GM15510 (cell line): Measurements from ENCODE around the gene DCAF16.

ENCODE experiments used
- POLR2A ChIP-seq: IDR thresholded peaks from 3 replicates; pipeline ENCODE4 v1.6.1; 2011; ENCODE audit warnings: borderline replicate concordance; ENCODE audit not compliant: insufficient read length; ENCODE audit errors: extremely low read depth

DCAF16 gene

DNA sequence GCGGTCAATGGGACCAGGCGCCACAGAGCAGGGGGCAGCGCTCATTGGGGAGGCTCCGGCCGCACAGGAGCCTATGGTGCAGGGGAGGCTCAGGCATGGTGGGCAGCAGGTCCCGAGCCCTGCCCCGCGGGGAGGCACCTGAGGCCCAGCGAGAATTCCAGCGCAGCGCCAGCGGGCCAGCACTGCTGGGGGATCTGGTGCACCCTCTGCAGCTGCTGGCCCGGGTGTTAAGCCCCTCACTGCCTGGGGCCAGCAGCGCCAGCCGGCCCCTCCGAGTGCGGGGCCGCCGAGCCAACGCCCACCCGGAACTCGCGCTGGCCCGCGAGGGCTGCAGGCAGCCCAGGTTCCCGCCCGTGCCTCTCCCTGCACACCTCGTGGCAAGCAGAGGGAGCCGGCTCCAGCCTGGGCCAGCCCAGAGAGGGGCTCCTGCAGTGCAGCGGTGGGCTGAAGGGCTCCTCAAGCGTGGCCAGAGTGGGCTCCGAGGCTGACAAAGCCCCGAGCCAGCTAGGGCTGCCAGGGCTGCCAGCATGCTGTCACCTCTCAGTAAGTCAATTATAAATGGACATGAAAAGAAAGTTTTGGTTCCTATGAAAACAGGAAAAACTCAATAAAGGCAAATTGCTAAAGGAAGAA lies 43.6 kb downstream of the DCAF16 start:
- no peak for TF ChIP-seq POLR2A

DNA sequence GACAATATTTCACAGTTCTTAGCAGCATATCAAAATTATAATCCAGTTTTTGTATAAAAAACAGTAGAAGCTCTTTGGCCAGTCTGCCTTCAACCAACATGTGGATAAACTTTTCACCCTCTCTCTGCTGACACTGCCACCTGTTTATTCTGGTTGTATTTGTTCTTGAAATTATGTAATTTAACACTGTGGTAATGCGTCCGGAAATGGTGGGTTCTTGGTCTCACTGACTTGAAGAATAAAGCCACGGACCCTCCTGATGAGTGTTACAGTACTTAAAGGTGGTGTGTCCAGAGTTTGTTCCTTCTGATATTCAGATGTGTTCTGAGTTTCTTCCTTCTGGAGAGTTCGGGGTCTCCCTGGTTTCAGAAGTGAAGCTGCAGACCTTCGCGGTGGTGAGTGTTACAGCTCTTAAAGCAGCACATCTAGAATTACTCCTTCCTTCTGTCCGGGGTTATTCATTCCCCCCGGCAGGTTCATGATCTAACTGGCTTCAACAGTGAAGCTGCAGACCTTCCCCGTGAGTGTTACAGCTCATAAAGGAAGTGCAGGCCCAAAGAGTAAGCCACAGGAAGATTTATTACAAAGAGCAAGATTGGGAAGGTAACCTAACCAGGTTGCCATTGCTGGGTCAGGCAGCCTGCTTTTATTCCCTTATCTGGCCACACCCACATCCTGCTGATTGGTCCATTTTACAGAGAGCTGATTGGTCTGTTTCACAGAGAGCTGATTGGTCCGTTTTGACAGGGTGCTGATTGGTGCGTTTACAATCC lies 44.9 kb downstream of the DCAF16 start:
- no peak for TF ChIP-seq POLR2A

DNA sequence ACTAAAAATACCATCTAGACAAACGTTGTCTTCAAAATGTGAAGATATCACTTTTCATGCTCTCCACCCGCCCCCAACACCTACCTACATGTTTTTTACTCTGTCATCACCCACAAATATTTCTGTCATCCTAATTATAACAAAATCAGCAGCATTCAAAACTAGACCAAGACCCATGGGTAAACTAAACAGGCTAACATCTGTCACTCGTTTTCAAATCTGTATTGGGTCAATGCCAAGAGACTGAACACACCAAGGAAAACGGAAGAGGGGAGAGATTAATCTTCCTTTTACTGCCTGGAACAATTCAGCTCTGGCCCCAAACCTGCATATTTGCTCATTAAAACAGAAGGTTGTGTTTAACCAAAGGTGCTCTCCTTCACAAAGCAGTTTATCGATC lies 46.6 kb downstream of the DCAF16 start:
- no peak for TF ChIP-seq POLR2A

DNA sequence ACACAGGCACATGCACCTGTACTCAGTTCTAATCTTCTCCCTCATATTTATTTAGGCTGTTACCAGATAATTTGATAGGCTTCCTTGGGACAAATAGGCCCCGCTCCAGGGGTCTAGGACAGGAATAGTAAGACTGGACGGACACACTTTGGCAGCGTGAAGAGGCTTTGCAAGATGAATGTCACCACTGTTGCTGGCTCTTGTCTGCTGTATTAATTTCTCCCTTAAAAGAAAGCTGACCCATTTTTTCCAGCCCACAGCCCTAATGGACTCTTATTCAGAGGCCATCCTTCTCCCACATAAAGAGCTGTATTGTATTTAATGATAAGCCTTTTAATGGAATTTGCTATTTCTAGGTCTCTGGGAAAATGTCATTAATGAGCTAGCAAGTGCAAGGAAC lies 47.1 kb downstream of the DCAF16 start:
- no peak for TF ChIP-seq POLR2A

DNA sequence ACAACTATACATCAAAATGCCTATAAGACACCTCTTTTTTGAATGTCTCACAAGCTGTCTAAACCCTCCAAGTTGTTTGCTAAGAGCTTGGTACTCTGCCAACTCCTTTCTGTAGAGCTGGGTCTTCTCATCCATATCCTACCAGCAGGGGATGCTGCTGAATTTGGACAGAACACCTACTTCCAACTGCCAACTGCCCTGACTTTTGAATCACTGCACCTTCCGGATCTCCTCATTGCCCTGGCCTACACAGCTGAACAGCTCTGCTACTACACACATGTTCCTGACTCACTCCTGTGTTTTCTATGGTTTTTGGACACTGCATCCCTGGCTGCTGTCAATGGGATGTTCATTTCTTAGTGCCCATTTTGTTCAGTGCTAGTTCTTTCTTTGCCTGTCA lies 47.8 kb downstream of the DCAF16 start:
- no peak for TF ChIP-seq POLR2A

DNA sequence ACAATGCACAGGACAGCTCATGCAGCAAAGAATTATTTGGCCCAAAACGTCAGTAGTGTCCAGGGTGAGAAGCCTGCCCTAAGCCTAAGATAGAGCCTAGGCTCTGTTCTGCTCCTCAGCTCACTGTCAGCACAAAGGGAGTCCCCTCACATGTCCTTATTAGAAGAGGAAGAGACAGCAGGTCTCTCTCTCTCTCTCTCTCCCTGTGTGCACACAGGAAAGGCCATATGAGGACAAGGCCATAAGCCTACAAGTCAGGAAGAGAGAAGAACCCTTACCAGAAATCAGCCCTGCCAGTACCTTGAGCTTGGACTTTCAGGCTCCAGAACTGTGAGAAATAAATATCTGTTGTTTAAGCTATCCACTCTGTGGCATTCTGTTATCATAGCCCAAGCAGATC lies 49.5 kb downstream of the DCAF16 start:
- TF ChIP-seq POLR2A, result no peak

DNA sequence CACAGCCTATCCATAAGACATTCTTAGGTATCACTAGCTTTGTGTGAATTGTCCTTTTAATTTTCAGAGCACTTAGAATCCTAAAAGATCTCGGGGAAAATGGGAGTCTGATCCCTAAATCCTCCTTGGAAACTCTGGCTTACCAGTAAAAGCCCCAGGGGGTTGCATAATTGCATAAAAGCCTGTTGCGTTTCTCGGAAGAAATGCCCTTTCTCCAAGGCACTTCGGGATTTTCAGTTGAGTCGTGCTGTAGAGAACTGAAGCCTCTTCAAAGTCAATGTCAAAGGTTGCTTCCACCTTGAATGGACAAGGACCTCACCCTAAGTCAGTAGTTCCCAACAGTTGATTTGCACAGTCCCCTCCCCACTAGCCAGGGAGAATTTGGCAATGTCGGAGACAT lies 49.9 kb downstream of the DCAF16 start:
- no peak for TF ChIP-seq POLR2A

DNA sequence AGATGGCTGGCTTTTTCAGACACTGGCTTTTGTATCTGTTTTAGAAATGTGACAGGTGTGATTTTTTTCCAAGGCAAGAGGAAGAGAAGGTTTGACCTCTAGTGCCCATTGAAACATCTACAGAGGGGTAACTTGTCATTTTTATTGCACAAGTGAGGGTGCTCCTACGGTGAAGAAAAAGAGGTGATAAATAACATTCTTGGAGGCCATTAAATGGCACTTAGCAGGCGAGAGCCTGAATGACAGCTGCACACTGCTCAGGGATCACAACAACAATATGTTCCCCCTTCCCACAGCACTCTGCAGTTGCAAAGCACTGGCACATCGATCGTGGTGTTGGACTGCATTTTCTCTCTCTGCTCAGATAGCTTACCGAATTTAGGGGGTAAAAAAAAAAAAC lies 52.1 kb downstream of the DCAF16 start:
- no peak for TF ChIP-seq POLR2A

DNA sequence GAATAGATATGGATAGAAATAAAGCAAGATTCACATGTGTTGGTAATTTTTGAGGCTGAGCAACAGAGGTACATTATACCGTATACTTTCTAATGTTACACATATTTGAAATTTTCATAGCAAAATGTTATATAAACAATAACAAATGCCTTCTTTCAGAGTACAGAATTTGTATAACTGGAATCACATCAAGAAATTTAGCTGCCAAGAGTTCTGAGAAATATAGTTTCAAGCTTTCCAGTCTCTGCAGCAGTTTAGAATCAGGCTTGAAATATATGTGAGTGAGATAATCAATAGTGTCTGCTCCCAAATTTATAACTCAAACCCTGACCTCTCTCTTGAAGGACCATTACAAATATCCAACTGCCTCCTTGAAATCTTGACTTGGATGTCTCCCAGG lies 52.9 kb downstream of the DCAF16 start:
- TF ChIP-seq POLR2A, result no peak

DNA sequence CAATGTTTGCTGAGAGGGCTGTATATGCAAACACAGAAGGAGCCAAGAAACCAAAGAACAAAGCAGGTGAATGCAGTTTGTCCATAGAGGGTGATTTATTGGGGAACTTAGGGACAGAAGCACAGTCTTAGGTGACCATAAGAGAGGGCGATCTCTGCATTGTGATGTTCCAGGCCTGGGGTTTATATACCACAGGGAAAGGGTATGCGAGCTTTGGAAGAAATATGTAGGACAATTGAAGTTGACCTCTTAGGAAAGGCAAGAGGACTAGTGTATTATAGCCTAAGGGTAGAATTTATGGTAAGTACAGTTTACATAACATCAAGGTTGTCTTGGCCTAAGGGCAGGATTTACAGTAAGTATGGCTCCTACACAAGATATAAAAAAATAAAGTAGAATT lies 56.9 kb downstream of the DCAF16 start:
- no peak for TF ChIP-seq POLR2A
